GM12878 (cell line): ENCODE measurements around the gene KCND3. TPM values are rescaled to one million over a fixed set of nuclear protein-coding genes. Genes with fewer than 3 reads are reported as not detected.

Experiments used
- ATAC-seq: fragments of 200-7000 bp; cut with Tn5 transposase; 3 replicates; pipeline ENCODE4 v1.9.1; 2020; ENCODE audit warnings: mild to moderate bottlenecking, moderate library complexity
- BruUV-seq: library from RNA; stranded (reverse); fragments of 400-500 nt; replicated peaks from 2 replicates; lab custom pipeline; 2021; lab: Mats Ljungman, UMichigan
- CTCF ChIA-PET: fragments of 300-600 bp; sonication (Branson Sonifier 250); formaldehyde crosslinking; extraction: SDS; loops from one replicate; lab custom pipeline; 2021; ENCODE audit warnings: inconsistent platforms; lab: Yijun Ruan, JAX
- POLR2A ChIA-PET: fragments of 350-600 bp; formaldehyde crosslinking; extraction: SDS; loops from one replicate; lab custom pipeline; 2021; ENCODE audit warnings: inconsistent platforms; lab: Charles Lee
- RAD21 ChIA-PET: fragments of 300-600 bp; sonication (Branson Sonifier 250); formaldehyde crosslinking; loops from one replicate; lab custom pipeline; 2023; ENCODE audit warnings: antibody characterized with exemption; ENCODE audit not compliant: unreplicated experiment; lab: Charles Lee
- SMC1A ChIA-PET: fragments of 300-600 bp; sonication (Branson Sonifier 250); formaldehyde crosslinking; loops from one replicate; lab custom pipeline; 2023; ENCODE audit not compliant: unreplicated experiment, uncharacterized antibody; lab: Charles Lee
- DNase-seq: peaks from one replicate; pipeline ENCODE4 v3.0.0-alpha.2; 2011; ENCODE audit warnings: low read depth, low spot score
- FAIRE-seq: peaks from 3 replicates; lab custom pipeline; 2011; peaks lifted over from hg19 to GRCh38; lab: Jason Lieb, UNC
- H2AFZ ChIP-seq: 2 replicates; pipeline ENCODE4 v1.6.0; 2011; ENCODE audit warnings: low read depth, low read length, control low read depth; ENCODE audit not compliant: control insufficient read depth
- H3K27ac ChIP-seq: 2 replicates; pipeline ENCODE4 v1.5.1; 2011; ENCODE audit warnings: control low read depth; ENCODE audit not compliant: control insufficient read depth, insufficient read depth
- H3K27me3 ChIP-seq, 2 experiments: replicated peaks in 1 of 2; 2 replicates each; pipeline versions ENCODE4 v1.6.0 to v1.6.1; 2011; ENCODE audit warnings: low read length in 1 of 2; ENCODE audit not compliant: control insufficient read depth in 2 of 2, insufficient read depth in 2 of 2
- H3K36me3 ChIP-seq, 2 experiments: 2 replicates each; pipeline ENCODE4 v1.5.1; 2011; ENCODE audit warnings: low read length in 1 of 2; ENCODE audit not compliant: control insufficient read depth in 2 of 2, insufficient read depth in 2 of 2
- H3K4me1 ChIP-seq: 2 replicates; pipeline ENCODE4 v1.6.1; 2011; ENCODE audit warnings: mild to moderate bottlenecking, low read length, moderate library complexity, mixed read lengths; ENCODE audit not compliant: control insufficient read depth, insufficient read depth
- H3K4me2 ChIP-seq: 2 replicates; pipeline ENCODE4 v1.6.0; 2011; ENCODE audit warnings: control low read depth; ENCODE audit not compliant: control insufficient read depth, insufficient read depth
- H3K4me3 ChIP-seq: fragments of 200-600 bp; sonication (generic); 2 replicates; pipeline ENCODE4 v1.5.1; 2016
- H3K79me2 ChIP-seq: 2 replicates; pipeline ENCODE4 v1.6.0; 2011; ENCODE audit warnings: low read length; ENCODE audit not compliant: control insufficient read depth, insufficient read depth
- H3K9ac ChIP-seq: 2 replicates; pipeline ENCODE4 v1.8.0; 2011; ENCODE audit warnings: low read length, control low read depth, mixed read lengths; ENCODE audit not compliant: control insufficient read depth, insufficient read depth
- H3K9me3 ChIP-seq: replicated peaks from 3 replicates; pipeline ENCODE4 v1.5.1; 2011; ENCODE audit warnings: mild to moderate bottlenecking, low read length; ENCODE audit not compliant: control insufficient read depth, insufficient read depth
- H4K20me1 ChIP-seq: 2 replicates; pipeline ENCODE4 v1.6.0; 2011; ENCODE audit not compliant: control insufficient read depth, insufficient read depth
- BACH1 ChIP-seq: fragments of 450-650 bp; IDR thresholded peaks from 2 replicates; pipeline ENCODE4 v1.6.1; 2017; ENCODE audit warnings: mild to moderate bottlenecking, borderline replicate concordance
- PRDM15 ChIP-seq: fragments of 450-650 bp; formaldehyde crosslinking; IDR thresholded peaks from 2 replicates; pipeline ENCODE4 v1.4.0; 2020; ENCODE audit warnings: mild to moderate bottlenecking, moderate library complexity
- whole genome bisulfite sequencing: methylation state at CpG from one replicate; pipeline ENCODE4 v1.1.6; 2016; ENCODE audit warnings: low lambda C conversion rate; ENCODE audit not compliant: insufficient replicate concordance, insufficient coverage; ENCODE audit errors: missing lambda C conversion rate; 5-methylcytosine and 5-hydroxymethylcytosine counted together
- in situ Hi-C: fragments of 300-500 bp; cut with MboI; formaldehyde crosslinking; loops from 9 replicates; pipeline ENCODE4 v1.14.3; 2018; ENCODE audit warnings: mixed read lengths
- intact Hi-C: fragments of 100-400 bp; cut with micrococcal nuclease; formaldehyde crosslinking; loops from one replicate; pipeline ENCODE4 v1.14.2; 2022; ENCODE audit not compliant: unreplicated experiment
- polyA plus RNA-seq, 11 experiments: library from polyadenylated mRNA; depleted of rRNA in 4 of 11; unstranded in 6 of 11; stranded (reverse) in 5 of 11; fragments of >200 nt; fragmentation: Nextera tagmentation in 4 of 11; fragmentation: Illumina TruSeq in 1 of 11; extraction: Ambion mirVana in 4 of 11; extraction: Trizol in 1 of 11; gene quantifications; 1 replicate in 1 of 11; 2 replicates in 10 of 11; pipeline versions ENCODE4 v1.2.1 to v1.2.3, GENCODE V29; 2011 to 2016; ENCODE audit warnings: inconsistent platforms in 2 of 11, missing spikeins in 2 of 11, low read depth in 1 of 11
- total RNA-seq, 4 experiments: library from RNA; depleted of rRNA in 3 of 4; stranded (reverse); fragments of >200 nt in 3 of 4; fragmentation: Illumina TruSeq in 1 of 4; extraction: Trizol in 1 of 4; gene quantifications; 2 replicates each; pipeline versions ENCODE4 v1.2.1 to v1.2.3, GENCODE V29; 2013 to 2021

KCND3 gene
- total and polyA plus RNA-seq, 10 of the 15 experiments (the other 5 are each of a cell fraction or from before 2014, with no cell fraction given), result 0.02 TPM; not detected in 9

DNA sequence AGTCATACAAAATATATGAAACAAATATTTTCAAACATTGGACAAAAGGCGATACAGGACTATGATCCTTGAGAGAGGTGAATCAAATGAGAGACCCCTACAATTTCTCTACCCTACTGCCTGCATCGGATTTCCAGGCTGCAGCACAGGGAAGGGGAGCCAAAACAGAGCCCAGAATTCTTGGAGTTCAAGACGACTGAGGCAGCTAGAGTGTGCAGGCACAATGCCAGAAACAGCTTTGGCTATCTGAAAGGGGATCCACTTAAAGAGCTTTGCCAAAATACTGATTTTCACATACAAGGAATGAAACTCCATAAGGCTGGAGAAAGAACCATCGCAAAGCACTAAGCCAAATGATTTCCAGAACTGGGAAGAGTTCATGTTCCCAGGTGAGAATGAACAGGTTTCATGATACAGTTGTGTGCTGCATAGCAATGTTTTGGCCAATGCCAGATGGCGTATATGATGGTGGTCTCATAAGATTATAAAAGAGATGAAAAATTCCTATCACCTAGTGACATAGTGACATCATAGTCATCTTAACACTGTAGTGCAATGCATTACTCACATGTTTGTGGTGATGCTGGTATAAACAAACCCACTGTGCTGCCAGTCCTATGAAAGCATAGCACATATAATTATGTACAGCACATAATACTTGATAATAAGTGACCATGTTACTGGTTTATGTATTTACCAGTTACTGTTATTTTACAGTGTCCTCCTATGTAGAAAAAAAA lies 77.5 kb downstream of the KCND3 start:
- ATAC-seq (no peak), FAIRE-seq (no peak), DNase-seq (no peak)
- no peaks in the 10 kb centered on the region for H3K36me3 ChIP-seq
- intact Hi-C loops (no loop called here), in situ Hi-C loops (no loop called here)
- H4K20me1 ChIP-seq, result no peaks in the 10 kb centered on the region
- no peak overlapping the region for H3K9ac ChIP-seq
- POLR2A ChIA-PET, result no interaction called here
- WGBS, result 26% methylated on average over 5 of the region's 5 CpGs
- no TSS peak for BruUV-seq
- H3K4me1 ChIP-seq, result no peaks in the 10 kb centered on the region
- no peak overlapping the region for H3K27ac ChIP-seq
- H3K27me3 ChIP-seq, result no peaks in the 10 kb centered on the region
- no peak overlapping the region for H3K4me3 ChIP-seq
- no peaks in the 10 kb centered on the region for H3K79me2 ChIP-seq
- H3K4me2 ChIP-seq, result no peak overlapping the region
- RAD21 ChIA-PET, result no interaction called here
- SMC1A ChIA-PET, result interaction anchor here (1.0 kb wide), 1 partner anchor 10 kb away, joined by 3 read pairs; no protein-coding TSS in a partner anchor
- CTCF ChIA-PET, result no interaction called here
- no peaks in the 10 kb centered on the region for H3K9me3 ChIP-seq
- TF ChIP-seq BACH1, result no peak
- TF ChIP-seq PRDM15 (CRISPR knock-in tag), result no peak
- H2AFZ ChIP-seq, result no peak overlapping the region
